GM08714 (cell line): ENCODE data around the gene ADAMTSL1.

Experiments used
- H3K4me3 ChIP-seq: fragments of 200-500 bp; sonication (Bioruptor generic); 2 replicates; pipeline ENCODE4 v1.5.1; 2014; ENCODE audit warnings: mild to moderate bottlenecking, low read length, inconsistent platforms
- ZNF274 ChIP-seq: IDR thresholded peaks from 2 replicates; pipeline ENCODE4 v1.6.1; 2012; ENCODE audit warnings: mild to moderate bottlenecking, low read depth, low read length

ADAMTSL1 gene

DNA sequence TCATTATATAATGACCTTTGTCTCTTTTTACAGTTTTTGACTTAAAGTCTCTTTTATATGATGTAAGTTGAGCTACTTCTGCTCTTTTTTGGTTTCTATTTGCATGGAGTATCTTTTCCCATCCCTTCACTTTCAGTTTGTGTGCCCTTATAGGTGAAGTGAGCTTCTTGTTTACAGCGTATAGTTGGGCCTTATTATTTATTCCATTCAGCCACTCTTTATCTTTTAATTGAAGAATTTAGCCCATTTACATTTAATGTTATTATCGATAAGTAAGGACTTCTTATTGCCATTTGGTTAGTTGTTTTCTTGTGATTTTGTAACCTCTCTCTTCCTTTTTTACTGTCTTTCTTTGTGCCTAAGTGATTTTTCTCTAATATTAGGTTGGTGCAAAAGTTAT is 117.3 kb downstream of the ADAMTSL1 start:
- no peak for TF ChIP-seq ZNF274
- no peak overlapping the region for H3K4me3 ChIP-seq

DNA sequence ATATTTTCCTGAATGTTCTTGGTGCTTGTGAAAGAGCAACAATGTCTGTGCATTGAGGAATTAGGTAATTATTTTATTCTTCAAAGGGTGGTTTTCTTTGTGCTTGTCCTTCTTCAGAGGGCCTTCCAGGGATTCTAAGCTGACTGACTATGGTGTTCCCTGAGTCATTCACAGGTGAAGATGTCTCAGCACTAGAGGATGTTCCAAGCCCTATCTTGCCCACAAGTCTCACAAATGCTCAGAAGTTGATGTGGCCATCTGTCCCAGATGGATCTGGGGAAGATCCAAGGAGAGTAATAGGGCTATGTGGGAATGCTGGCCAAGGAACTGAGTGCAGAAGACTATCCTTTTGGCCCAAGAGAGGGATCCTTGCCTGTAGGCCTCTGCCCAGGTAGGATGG is 120.9 kb downstream of the ADAMTSL1 start:
- TF ChIP-seq ZNF274, result no peak
- no peak overlapping the region for H3K4me3 ChIP-seq

DNA sequence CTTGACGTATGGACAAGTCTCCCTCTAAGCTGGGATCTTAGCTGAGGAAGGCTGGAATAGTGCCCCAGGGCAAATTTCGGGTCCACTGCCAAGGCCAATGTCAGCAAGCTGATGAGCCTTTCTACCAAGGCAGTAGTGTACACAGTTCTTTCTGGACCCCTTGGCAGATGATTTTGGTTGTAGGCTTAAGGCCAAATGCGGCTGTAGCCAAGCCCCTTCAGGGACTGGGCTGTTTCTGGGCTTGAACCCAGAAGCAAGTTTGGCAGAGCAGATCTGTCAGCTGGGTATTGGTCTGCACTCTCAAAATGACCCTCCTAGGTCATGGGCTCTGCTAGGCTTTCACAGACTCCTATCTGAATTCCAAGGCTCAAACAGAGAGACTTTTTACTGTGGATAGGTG is 121.6 kb downstream of the ADAMTSL1 start:
- TF ChIP-seq ZNF274, result no peak

GRCh38 chr9:18596920-18597319 is 123.0 kb downstream of the ADAMTSL1 start:
- no peak overlapping the region for H3K4me3 ChIP-seq
- no peak for TF ChIP-seq ZNF274

More for the DNA sequence above, 121.6 kb downstream of the ADAMTSL1 start:
- H3K4me3 ChIP-seq, result no peak overlapping the region

DNA sequence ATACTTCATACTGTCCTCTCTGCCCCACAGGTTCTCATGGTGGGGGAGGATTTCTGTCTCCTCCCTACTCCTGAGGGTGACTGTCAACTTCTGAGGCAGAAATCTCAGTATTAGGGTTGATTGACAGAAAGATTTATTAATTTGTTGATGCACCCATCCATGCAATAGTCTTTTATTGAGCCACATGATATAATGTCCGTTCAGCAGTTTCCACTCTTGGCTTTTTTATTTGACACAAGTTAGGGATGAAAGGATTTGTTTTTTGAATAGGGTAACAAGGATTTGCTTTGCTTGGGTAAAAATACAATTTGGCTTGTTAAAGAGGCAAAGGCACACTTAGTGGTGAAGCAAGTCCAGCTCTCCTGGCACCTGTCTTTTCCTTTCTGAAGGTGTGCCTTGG is 125.0 kb downstream of the ADAMTSL1 start:
- no peak for TF ChIP-seq ZNF274

DNA sequence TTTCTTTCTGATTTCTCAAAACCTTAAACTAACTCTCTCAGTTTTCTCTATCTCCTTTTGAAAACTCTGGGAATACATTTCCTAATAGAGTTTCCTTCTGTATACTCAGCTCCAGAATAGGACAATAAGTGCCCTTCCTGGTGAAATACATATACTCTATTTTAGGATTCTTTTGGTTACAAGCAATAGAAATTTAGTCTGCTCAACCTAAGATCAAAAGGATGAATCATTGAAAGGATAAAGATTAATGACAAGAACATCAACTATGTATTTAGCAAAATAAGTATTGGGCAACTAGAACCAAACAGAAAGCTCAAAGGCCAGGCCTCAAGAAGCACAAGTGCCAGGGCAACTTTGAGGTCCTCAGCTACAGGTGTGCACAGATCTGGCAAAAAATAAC is 127.1 kb downstream of the ADAMTSL1 start:
- TF ChIP-seq ZNF274, result no peak
- no peak overlapping the region for H3K4me3 ChIP-seq

More for the DNA sequence above, 125.0 kb downstream of the ADAMTSL1 start:
- no peak overlapping the region for H3K4me3 ChIP-seq

GRCh38 chr9:18601956-18602355 is 128.0 kb downstream of the ADAMTSL1 start:
- no peak for TF ChIP-seq ZNF274
- H3K4me3 ChIP-seq, result no peak overlapping the region

GRCh38 chr9:18604767-18605730 is 131.1 kb downstream of the ADAMTSL1 start:
- TF ChIP-seq ZNF274, result no peak
- no peak overlapping the region for H3K4me3 ChIP-seq

- TF ChIP-seq ZNF274, result no peak
- no peak overlapping the region for H3K4me3 ChIP-seq
These were observed 131.8 kb downstream of the ADAMTSL1 start for GRCh38 chr9:18605766-18606180.

DNA sequence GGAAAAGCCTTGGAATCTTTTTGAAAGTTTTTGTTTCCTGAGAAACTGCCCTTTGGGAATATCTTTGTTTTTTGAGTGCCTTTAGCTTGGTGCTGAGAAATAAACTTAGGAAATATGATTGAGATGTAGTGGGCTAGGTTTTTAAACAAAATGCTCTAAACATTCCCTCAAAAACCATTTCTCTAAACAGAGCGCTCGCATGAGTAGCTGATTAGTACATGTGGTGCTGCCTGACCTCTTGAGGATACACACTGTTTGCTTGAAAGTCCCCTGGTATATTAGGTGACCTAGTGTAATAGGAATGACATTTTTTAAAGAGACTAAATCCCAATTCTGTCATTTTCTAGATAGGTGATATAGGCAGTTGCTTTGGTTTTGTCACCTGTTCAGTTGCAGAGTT is 132.3 kb downstream of the ADAMTSL1 start:
- H3K4me3 ChIP-seq, result no peak overlapping the region
- no peak for TF ChIP-seq ZNF274

- no peak overlapping the region for H3K4me3 ChIP-seq
- TF ChIP-seq ZNF274, result no peak
These were observed 132.9 kb downstream of the ADAMTSL1 start for GRCh38 chr9:18606846-18607245.

- H3K4me3 ChIP-seq, result no peak overlapping the region
- no peak for TF ChIP-seq ZNF274
These were observed 134.4 kb downstream of the ADAMTSL1 start for GRCh38 chr9:18608371-18608770.

GRCh38 chr9:18610956-18611355 is 137.0 kb downstream of the ADAMTSL1 start:
- no peak for TF ChIP-seq ZNF274

DNA sequence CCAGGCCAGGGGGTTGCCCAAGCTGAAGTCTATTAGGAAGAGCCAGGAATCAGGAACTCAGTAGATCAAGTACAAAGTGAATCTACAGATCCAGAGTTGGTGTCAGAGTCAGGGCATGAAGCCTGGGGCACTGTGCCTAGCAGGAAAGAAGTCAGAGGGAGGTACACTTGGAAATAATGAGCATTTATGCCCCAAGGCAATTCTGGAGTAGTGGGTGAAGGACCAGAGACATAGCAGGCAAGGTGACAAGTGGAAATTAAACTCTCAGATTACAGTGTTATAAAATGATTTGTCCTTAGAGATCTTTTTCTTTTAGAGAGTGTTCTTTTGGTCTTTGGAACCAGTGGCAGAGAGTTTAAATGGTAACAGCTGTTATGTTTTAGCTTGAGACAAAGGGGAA is 138.0 kb downstream of the ADAMTSL1 start:
- TF ChIP-seq ZNF274, result no peak
- no peak overlapping the region for H3K4me3 ChIP-seq

More at GRCh38 chr9:18610956-18611355, 137.0 kb downstream of the ADAMTSL1 start:
- H3K4me3 ChIP-seq, result no peak overlapping the region

GRCh38 chr9:18614116-18614515 is 140.2 kb downstream of the ADAMTSL1 start:
- no peak for TF ChIP-seq ZNF274
- no peak overlapping the region for H3K4me3 ChIP-seq
